Measurements from ENCODE around the gene P2RX7. TPM values are rescaled to one million over a fixed set of nuclear protein-coding genes. Genes with fewer than 3 reads are reported as not detected.

The P2RX7 gene
- total and polyA plus RNA-seq, 9 of the 15 experiments (the other 6 are each of a cell fraction or from before 2014, with no cell fraction given): 0.04 to 0.65 (median 0.30) TPM

DNA sequence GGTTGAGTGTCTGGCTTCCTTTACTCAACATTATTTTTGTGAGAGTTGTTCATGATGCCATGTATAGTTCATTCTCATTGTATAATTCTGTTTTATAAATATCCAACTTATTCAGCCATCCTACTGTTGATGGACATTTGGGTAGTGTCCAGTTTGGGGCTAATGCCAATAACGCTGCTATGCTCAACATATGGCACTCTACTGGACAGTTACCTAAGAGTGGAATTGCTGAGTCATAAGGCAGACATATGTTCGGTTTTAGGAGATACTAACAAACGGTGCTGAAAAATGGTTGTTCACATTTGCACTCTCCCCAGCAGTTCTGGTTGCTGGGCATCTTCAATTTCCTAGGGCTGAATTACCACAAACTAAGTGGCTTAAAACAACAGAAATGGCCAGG is 48.5 kb downstream of the P2RX7 start (continued):
- TF ChIP-seq, protein P1, sequence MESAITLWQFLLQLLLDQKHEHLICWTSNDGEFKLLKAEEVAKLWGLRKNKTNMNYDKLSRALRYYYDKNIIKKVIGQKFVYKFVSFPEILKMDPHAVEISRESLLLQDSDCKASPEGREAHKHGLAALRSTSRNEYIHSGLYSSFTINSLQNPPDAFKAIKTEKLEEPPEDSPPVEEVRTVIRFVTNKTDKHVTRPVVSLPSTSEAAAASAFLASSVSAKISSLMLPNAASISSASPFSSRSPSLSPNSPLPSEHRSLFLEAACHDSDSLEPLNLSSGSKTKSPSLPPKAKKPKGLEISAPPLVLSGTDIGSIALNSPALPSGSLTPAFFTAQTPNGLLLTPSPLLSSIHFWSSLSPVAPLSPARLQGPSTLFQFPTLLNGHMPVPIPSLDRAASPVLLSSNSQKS (CRISPR knock-in tag; IDR thresholded peaks at IDR 0.05): no peak
- TF ChIP-seq EP400 (IDR thresholded peaks at IDR 0.05) (no peak; the same call in 1 of the 2 replicates), ZNF3 (CRISPR knock-in tag; IDR thresholded peaks at IDR 0.05) (no peak), ZNF324 (CRISPR knock-in tag; IDR thresholded peaks at IDR 0.05) (no peak), ARID2 (IDR thresholded peaks at IDR 0.05) (no peak), C11orf30 (IDR thresholded peaks at IDR 0.05; ENCODE audit: low read depth) (peak; percentile 92), MAFK (IDR thresholded peaks at IDR 0.05; ENCODE audit: low read length) (peak; percentile 84), CBX5 (IDR thresholded peaks at IDR 0.05; ENCODE audit: borderline replicate concordance, low read depth) (no peak), ZEB2 (IDR thresholded peaks at IDR 0.05) (no peak), POLR3A (IDR thresholded peaks at IDR 0.05; ENCODE audit: borderline replicate concordance, extremely low read depth, insufficient read depth, insufficient read length) (no peak), ZNF165 (CRISPR knock-in tag; IDR thresholded peaks at IDR 0.05; ENCODE audit: borderline replicate concordance) (no peak), SMARCA4 (IDR thresholded peaks at IDR 0.05) (0 out of 2 replicates have a peak, but pooled peaks have one; percentile 32), NR2C1 (IDR thresholded peaks at IDR 0.05) (no peak), NR2C1 (tag; IDR thresholded peaks at IDR 0.05) (0 out of 2 replicates have a peak, but pooled peaks have one; percentile 21), CBFA2T3 (IDR thresholded peaks at IDR 0.05) (peak; percentile 31; the same call in 1 of the 2 replicates), NCOR1 (IDR thresholded peaks at IDR 0.05) (0 out of 2 replicates have a peak, but pooled peaks have one; percentile 6), ZNF146 (CRISPR knock-in tag; IDR thresholded peaks at IDR 0.05; ENCODE audit: unreplicated experiment) (no peak)
- TF ChIP-seq, protein P2, sequence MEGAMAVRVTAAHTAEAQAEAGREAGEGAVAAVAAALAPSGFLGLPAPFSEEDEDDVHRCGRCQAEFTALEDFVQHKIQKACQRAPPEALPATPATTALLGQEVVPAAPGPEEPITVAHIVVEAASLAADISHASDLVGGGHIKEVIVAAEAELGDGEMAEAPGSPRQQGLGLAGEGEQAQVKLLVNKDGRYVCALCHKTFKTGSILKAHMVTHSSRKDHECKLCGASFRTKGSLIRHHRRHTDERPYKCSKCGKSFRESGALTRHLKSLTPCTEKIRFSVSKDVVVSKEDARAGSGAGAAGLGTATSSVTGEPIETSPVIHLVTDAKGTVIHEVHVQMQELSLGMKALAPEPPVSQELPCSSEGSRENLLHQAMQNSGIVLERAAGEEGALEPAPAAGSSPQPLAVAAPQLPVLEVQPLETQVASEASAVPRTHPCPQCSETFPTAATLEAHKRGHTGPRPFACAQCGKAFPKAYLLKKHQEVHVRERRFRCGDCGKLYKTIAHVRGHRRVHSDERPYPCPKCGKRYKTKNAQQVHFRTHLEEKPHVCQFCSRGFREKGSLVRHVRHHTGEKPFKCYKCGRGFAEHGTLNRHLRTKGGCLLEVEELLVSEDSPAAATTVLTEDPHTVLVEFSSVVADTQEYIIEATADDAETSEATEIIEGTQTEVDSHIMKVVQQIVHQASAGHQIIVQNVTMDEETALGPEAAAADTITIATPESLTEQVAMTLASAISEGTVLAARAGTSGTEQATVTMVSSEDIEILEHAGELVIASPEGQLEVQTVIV (CRISPR knock-in tag; IDR thresholded peaks at IDR 0.05; ENCODE audit: borderline replicate concordance): no peak
- TF ChIP-seq, protein P3, sequence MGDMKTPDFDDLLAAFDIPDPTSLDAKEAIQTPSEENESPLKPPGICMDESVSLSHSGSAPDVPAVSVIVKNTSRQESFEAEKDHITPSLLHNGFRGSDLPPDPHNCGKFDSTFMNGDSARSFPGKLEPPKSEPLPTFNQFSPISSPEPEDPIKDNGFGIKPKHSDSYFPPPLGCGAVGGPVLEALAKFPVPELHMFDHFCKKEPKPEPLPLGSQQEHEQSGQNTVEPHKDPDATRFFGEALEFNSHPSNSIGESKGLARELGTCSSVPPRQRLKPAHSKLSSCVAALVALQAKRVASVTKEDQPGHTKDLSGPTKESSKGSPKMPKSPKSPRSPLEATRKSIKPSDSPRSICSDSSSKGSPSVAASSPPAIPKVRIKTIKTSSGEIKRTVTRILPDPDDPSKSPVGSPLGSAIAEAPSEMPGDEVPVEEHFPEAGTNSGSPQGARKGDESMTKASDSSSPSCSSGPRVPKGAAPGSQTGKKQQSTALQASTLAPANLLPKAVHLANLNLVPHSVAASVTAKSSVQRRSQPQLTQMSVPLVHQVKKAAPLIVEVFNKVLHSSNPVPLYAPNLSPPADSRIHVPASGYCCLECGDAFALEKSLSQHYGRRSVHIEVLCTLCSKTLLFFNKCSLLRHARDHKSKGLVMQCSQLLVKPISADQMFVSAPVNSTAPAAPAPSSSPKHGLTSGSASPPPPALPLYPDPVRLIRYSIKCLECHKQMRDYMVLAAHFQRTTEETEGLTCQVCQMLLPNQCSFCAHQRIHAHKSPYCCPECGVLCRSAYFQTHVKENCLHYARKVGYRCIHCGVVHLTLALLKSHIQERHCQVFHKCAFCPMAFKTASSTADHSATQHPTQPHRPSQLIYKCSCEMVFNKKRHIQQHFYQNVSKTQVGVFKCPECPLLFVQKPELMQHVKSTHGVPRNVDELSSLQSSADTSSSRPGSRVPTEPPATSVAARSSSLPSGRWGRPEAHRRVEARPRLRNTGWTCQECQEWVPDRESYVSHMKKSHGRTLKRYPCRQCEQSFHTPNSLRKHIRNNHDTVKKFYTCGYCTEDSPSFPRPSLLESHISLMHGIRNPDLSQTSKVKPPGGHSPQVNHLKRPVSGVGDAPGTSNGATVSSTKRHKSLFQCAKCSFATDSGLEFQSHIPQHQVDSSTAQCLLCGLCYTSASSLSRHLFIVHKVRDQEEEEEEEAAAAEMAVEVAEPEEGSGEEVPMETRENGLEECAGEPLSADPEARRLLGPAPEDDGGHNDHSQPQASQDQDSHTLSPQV (IDR thresholded peaks at IDR 0.05): peak; percentile 70
- TF ChIP-seq, protein P4, sequence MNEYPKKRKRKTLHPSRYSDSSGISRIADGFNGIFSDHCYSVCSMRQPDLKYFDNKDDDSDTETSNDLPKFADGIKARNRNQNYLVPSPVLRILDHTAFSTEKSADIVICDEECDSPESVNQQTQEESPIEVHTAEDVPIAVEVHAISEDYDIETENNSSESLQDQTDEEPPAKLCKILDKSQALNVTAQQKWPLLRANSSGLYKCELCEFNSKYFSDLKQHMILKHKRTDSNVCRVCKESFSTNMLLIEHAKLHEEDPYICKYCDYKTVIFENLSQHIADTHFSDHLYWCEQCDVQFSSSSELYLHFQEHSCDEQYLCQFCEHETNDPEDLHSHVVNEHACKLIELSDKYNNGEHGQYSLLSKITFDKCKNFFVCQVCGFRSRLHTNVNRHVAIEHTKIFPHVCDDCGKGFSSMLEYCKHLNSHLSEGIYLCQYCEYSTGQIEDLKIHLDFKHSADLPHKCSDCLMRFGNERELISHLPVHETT (CRISPR knock-in tag; conservative IDR thresholded peaks at IDR 0.05 in 1 of 2, IDR thresholded peaks at IDR 0.05 in 1 of 2): 0 out of 4 replicates have a peak, but pooled peaks of 1 of the 2 experiments have one; percentile 23
